Stimulated activated CD4-positive, alpha-beta T cell treated with anti-CD3 and anti-CD28 coated beads, Interleukin-2, amount 100 ng/mL, for 4 hours (primary cell): ENCODE data around the gene ELP2.
"Not testable (repeated sequence)": the region's sequence is repeated elsewhere in the genome, so short reads cannot be mapped to it uniquely, and the experiment has no call there.

Source experiments
- DNase-seq: peaks from one replicate; pipeline ENCODE4 v3.0.0-alpha.2; 2020; ENCODE audit warnings: low read depth

Gene ELP2

GRCh38 chr18:36188916-36189315 is 59.2 kb downstream of the ELP2 start:
- DNase-seq, result no peak

- no peak for DNase-seq
These were observed 59.8 kb downstream of the ELP2 start for GRCh38 chr18:36189486-36189885.

- DNase-seq, result no peak
These were observed 61.6 kb downstream of the ELP2 start for GRCh38 chr18:36191286-36191685.

GRCh38 chr18:36191711-36192110 is 62.0 kb downstream of the ELP2 start:
- no peak for DNase-seq

- DNase-seq, result no peak
These were observed 65.1 kb downstream of the ELP2 start for GRCh38 chr18:36194600-36195315.

GRCh38 chr18:36195427-36196122 is 65.9 kb downstream of the ELP2 start:
- no peak for DNase-seq

- no peak for DNase-seq
These were observed 66.7 kb downstream of the ELP2 start for GRCh38 chr18:36196238-36196995.

- DNase-seq, result no peak
These were observed 67.9 kb downstream of the ELP2 start for GRCh38 chr18:36197511-36198166.

- no peak for DNase-seq
These were observed 70.1 kb downstream of the ELP2 start for GRCh38 chr18:36199691-36200295.

GRCh38 chr18:36200354-36200771 is 70.7 kb downstream of the ELP2 start:
- DNase-seq, result no peak

GRCh38 chr18:36201765-36202164 is 72.1 kb downstream of the ELP2 start:
- no peak for DNase-seq

GRCh38 chr18:36203360-36203895 is 73.7 kb downstream of the ELP2 start:
- DNase-seq, result no peak

GRCh38 chr18:36205166-36205565 is 75.5 kb downstream of the ELP2 start:
- no peak for DNase-seq

- DNase-seq, result no peak
These were observed 77.6 kb downstream of the ELP2 start for GRCh38 chr18:36207303-36207702.

- DNase-seq, result not testable (repeated sequence)
These were observed 78.3 kb downstream of the ELP2 start for GRCh38 chr18:36207969-36208368.

- DNase-seq, result no peak
These were observed 81.9 kb downstream of the ELP2 start for GRCh38 chr18:36211612-36212065.

- no peak for DNase-seq
These were observed 82.8 kb downstream of the ELP2 start for GRCh38 chr18:36212301-36213171.

GRCh38 chr18:36214811-36215210 is 85.1 kb downstream of the ELP2 start:
- DNase-seq, result no peak

GRCh38 chr18:36215577-36215976 is 85.9 kb downstream of the ELP2 start:
- no peak for DNase-seq

GRCh38 chr18:36217348-36217747 is 87.6 kb downstream of the ELP2 start:
- DNase-seq, result no peak

GRCh38 chr18:36229188-36229587 is 99.5 kb downstream of the ELP2 start:
- no peak for DNase-seq
